Hepatocyte (in vitro differentiated cells): Measurements from ENCODE around the gene DCTN1.

Experiments used
- EZH2 ChIP-seq: fragments of 200-600 bp; sonication (generic); IDR thresholded peaks from 2 replicates; pipeline ENCODE4 v1.6.1; 2016; ENCODE audit warnings: antibody characterized with exemption, mild to moderate bottlenecking, borderline replicate concordance
- EZH2phosphoT487 ChIP-seq: fragments of 200-600 bp; sonication (generic); IDR thresholded peaks from one replicate; pipeline ENCODE4 v1.6.1; 2018; ENCODE audit warnings: antibody characterized with exemption, mild to moderate bottlenecking, low read depth, moderate library complexity; ENCODE audit not compliant: unreplicated experiment, severe bottlenecking
- TF ChIP-seq, protein P1 (sequence below): fragments of 200-600 bp; sonication (generic); IDR thresholded peaks from 2 replicates; pipeline ENCODE4 v1.5.1; 2016; ENCODE audit warnings: antibody characterized with exemption, mild to moderate bottlenecking; ENCODE audit not compliant: poor library complexity

- TF ChIP-seq, protein P1, sequence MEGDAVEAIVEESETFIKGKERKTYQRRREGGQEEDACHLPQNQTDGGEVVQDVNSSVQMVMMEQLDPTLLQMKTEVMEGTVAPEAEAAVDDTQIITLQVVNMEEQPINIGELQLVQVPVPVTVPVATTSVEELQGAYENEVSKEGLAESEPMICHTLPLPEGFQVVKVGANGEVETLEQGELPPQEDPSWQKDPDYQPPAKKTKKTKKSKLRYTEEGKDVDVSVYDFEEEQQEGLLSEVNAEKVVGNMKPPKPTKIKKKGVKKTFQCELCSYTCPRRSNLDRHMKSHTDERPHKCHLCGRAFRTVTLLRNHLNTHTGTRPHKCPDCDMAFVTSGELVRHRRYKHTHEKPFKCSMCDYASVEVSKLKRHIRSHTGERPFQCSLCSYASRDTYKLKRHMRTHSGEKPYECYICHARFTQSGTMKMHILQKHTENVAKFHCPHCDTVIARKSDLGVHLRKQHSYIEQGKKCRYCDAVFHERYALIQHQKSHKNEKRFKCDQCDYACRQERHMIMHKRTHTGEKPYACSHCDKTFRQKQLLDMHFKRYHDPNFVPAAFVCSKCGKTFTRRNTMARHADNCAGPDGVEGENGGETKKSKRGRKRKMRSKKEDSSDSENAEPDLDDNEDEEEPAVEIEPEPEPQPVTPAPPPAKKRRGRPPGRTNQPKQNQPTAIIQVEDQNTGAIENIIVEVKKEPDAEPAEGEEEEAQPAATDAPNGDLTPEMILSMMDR = no peak
- TF ChIP-seq EZH2 = no peak
- no peak for TF ChIP-seq EZH2phosphoT487
These were observed 43.4 kb upstream of the DCTN1 start for GRCh38 chr2:74423231-74424095.
